ENCODE data around the gene STAC. TPM values are rescaled to one million over a fixed set of nuclear protein-coding genes. Genes with fewer than 3 reads are reported as not detected.

Gene STAC
- total RNA-seq, 2 donors from 2014 or later, result 42.5 to 62.3 TPM

DNA sequence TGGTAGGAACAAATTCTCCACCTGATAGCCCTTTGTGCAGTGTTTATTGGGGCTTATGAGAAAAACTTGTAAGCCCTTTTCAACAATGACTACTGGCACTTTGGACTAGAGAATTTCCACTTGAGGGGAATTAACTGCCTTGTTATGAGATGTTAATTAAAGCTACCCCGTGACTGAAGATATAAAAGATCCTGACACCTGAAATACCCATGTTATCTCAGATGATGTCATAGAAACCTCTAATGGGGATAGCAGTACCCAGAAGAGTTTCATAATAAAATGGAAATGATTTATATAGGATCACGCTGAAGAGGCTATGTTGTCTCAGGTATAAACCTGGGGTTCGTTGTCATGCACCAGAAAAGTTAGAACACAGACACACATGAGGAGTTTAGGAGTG lies 14.5 kb upstream of the STAC start:
- H3K36me3 ChIP-seq, result no peaks in the 10 kb centered on the region
- ATAC-seq (ENCODE audit: insufficient number of reproducible peaks, low FRiP score, low read depth), result no peak
- no peak overlapping the region for H3K4me3 ChIP-seq
- DNase-seq (ENCODE audit: low spot score), result no peak
- H3K9me3 ChIP-seq, result no peaks in the 10 kb centered on the region
- H3K27me3 ChIP-seq (replicated peaks; ENCODE audit: insufficient read depth), result no peaks in the 10 kb centered on the region
- no peaks in the 10 kb centered on the region for H3K4me1 ChIP-seq (ENCODE audit: control insufficient read depth in 1 of 2, low read depth in 2 of 2)
- no peak overlapping the region for H3K27ac ChIP-seq
- TF ChIP-seq, protein P1, sequence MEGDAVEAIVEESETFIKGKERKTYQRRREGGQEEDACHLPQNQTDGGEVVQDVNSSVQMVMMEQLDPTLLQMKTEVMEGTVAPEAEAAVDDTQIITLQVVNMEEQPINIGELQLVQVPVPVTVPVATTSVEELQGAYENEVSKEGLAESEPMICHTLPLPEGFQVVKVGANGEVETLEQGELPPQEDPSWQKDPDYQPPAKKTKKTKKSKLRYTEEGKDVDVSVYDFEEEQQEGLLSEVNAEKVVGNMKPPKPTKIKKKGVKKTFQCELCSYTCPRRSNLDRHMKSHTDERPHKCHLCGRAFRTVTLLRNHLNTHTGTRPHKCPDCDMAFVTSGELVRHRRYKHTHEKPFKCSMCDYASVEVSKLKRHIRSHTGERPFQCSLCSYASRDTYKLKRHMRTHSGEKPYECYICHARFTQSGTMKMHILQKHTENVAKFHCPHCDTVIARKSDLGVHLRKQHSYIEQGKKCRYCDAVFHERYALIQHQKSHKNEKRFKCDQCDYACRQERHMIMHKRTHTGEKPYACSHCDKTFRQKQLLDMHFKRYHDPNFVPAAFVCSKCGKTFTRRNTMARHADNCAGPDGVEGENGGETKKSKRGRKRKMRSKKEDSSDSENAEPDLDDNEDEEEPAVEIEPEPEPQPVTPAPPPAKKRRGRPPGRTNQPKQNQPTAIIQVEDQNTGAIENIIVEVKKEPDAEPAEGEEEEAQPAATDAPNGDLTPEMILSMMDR (IDR thresholded peaks at IDR 0.05), result no peak

DNA sequence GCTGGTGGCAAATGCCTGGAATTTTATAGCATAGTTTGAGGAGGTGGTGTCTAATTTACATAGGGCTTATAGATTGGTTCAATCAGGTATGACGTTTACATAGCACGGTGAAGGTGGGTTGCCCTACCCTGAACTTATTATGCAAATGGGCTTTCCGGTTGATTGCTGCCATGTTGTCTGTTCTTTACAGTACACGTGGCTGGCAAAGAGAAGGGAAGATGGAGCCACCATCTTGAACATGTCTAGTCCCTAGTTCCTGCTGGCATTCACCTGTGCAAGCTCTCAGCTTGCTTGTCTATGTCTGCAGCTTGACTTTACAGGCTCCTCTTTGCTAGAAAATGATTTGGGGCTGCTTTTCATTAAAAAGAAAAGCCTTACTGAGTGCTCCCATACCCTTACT lies 14.0 kb upstream of the STAC start:
- no peaks in the 10 kb centered on the region for H3K27me3 ChIP-seq (replicated peaks; ENCODE audit: insufficient read depth)
- no peak for ATAC-seq (ENCODE audit: insufficient number of reproducible peaks, low FRiP score, low read depth)
- TF ChIP-seq, protein P1 (IDR thresholded peaks at IDR 0.05), result no peak

DNA sequence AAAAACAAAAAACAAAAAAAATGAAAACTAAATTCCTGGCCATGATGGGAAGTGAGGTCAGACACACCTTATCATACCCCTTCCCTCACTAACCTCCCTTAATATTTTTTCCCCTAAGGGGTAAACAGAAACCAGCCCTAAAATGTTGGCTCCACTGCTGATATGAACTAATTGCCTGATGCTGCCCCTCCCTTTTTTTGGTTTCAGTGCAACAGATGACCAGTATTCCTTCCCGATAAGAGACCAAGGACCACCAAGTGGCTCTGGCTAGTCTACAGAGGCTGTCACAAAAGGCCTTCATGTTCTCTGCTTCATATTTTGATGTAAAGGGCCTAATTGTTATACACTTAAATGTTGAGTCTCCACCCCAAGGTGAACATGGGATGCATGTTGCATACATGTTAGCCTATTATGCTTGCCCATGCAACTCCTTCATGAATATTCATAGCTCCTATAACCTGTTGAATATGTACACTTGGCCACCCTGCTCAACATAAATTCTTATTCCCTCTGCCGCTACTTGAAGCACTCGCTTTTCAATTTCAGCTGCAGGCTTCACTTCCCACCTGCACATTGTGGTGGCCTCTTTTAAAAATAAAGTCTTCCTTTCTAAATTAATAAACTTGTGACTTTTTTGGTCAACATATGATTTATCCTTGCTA lies 12.3 kb upstream of the STAC start:
- no peaks in the 10 kb centered on the region for H3K9me3 ChIP-seq
- H3K36me3 ChIP-seq, result no peaks in the 10 kb centered on the region
- no peak for DNase-seq (ENCODE audit: low spot score)
- no peaks in the 10 kb centered on the region for H3K27me3 ChIP-seq (replicated peaks; ENCODE audit: insufficient read depth)
- no peak overlapping the region for H3K27ac ChIP-seq
- no peak for ATAC-seq (ENCODE audit: insufficient number of reproducible peaks, low FRiP score, low read depth)
- H3K4me3 ChIP-seq, result no peak overlapping the region
- TF ChIP-seq, protein P1 (IDR thresholded peaks at IDR 0.05), result no peak
- peaks cover 0 to 9% of the 10 kb centered on the region in 2 donors for H3K4me1 ChIP-seq (ENCODE audit: control insufficient read depth in 1 of 2, low read depth in 2 of 2)

More for the DNA sequence above, 14.0 kb upstream of the STAC start:
- no peaks in the 10 kb centered on the region for H3K36me3 ChIP-seq
- no peaks in the 10 kb centered on the region for H3K9me3 ChIP-seq
- H3K4me3 ChIP-seq, result no peak overlapping the region
- H3K27ac ChIP-seq, result no peak overlapping the region
- H3K4me1 ChIP-seq (ENCODE audit: control insufficient read depth in 1 of 2, low read depth in 2 of 2), result no peaks in the 10 kb centered on the region
- DNase-seq (ENCODE audit: low spot score), result no peak

DNA sequence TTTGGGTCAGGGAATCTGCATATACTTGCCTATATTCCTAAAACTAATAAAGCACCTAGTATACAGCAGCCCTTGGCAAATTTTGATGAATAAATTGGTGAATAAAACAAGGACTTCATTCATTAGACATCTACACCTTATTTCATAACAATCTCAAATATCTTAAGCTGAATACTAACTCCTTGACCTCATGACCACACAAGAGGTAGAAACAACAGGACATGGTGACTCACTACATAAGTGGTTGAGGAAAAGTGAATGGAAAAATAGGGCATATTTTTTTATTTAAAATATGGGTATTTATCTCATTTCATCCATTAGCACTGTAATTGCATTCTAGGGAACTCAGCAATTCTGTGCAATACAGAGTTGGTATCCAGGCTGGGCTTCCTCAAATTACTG lies 7.8 kb upstream of the STAC start:
- no peak for DNase-seq (ENCODE audit: low spot score)
- Histone ChIP-seq H3K27ac (peak overlapping the region; percentile 32 to 79), H3K9me3 (no peaks in the 10 kb centered on the region), H3K36me3 (no peaks in the 10 kb centered on the region), H3K4me1 (ENCODE audit: control insufficient read depth in 1 of 2, low read depth in 2 of 2) (peaks cover 9 to 19% of the 10 kb centered on the region in 2 donors), H3K4me3 (no peak overlapping the region), H3K27me3 (replicated peaks; ENCODE audit: insufficient read depth) (no peaks in the 10 kb centered on the region)
- no peak for ATAC-seq (ENCODE audit: insufficient number of reproducible peaks, low FRiP score, low read depth)
- TF ChIP-seq, protein P1 (IDR thresholded peaks at IDR 0.05), result no peak

DNA sequence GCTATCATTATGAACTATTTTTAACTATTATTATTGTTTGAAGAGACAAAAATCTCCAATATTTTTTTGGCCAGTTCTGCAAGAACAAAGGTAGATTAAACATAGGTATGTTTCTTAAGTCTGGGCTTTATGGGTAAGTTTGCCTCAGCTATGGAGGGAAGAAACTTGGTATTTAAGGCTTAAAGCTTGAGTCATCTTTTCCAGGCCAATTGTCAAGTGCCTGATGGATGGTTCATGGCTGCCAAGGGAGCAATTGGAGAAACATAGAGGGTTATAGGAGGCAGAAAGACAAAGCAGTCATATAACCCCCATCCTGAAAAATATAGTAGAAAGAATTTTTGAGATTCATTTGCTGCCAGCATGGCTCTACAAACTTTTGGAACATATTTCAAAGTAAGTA lies 7.2 kb upstream of the STAC start:
- Histone ChIP-seq H3K36me3 (no peaks in the 10 kb centered on the region), H3K27ac (peak overlapping the region; percentile 32 to 79)

More for the DNA sequence above, 7.2 kb upstream of the STAC start:
- Histone ChIP-seq H3K4me1 (ENCODE audit: control insufficient read depth in 1 of 2, low read depth in 2 of 2) (peaks cover 9 to 19% of the 10 kb centered on the region in 2 donors), H3K27me3 (replicated peaks; ENCODE audit: insufficient read depth) (no peaks in the 10 kb centered on the region), H3K9me3 (no peaks in the 10 kb centered on the region), H3K4me3 (no peak overlapping the region)
- ATAC-seq (ENCODE audit: insufficient number of reproducible peaks, low FRiP score, low read depth) (peak; percentile 91), DNase-seq (ENCODE audit: low spot score) (peak; percentile 10)
- TF ChIP-seq, protein P1 (IDR thresholded peaks at IDR 0.05), result no peak

Measured in thoracic aorta (tissue), 2 donors.